Esophagus squamous epithelium (tissue), 5 donors: Measurements from ENCODE around the gene SRGAP1. TPM values are rescaled to one million over a fixed set of nuclear protein-coding genes. Genes with fewer than 3 reads are reported as not detected.

Experiments used
- DNase-seq: peaks from one replicate; lab custom pipeline; 2025; lab: John Stamatoyannopoulos, UW
- H3K27ac ChIP-seq, 4 donors: fragments of 200-600 bp; sonication (generic); one replicate each; pipeline ENCODE4 v1.5.1; 2016 to 2019; ENCODE audit warnings: mild to moderate bottlenecking in 1 of 4
- H3K27me3 ChIP-seq, 4 donors: fragments of 200-600 bp; sonication (generic); 1 replicate in 3 of 4; 2 replicates in 1 of 4; pipeline versions ENCODE4 v1.5.1 to v1.6.0; 2017 to 2021; ENCODE audit warnings: antibody characterized with exemption in 1 of 4
- H3K36me3 ChIP-seq, 3 donors: fragments of 200-600 bp; sonication (generic); one replicate each; pipeline ENCODE4 v1.5.1; 2016 to 2019
- H3K4me1 ChIP-seq, 3 donors: fragments of 200-600 bp; sonication (generic); one replicate each; pipeline ENCODE4 v1.5.1; 2017 to 2019
- H3K4me3 ChIP-seq, 4 donors: fragments of 200-600 bp; sonication (generic); 1 replicate in 3 of 4; 2 replicates in 1 of 4; pipeline ENCODE4 v1.5.1; 2016 to 2019; ENCODE audit warnings: mild to moderate bottlenecking in 2 of 4, moderate library complexity in 1 of 4
- H3K9me3 ChIP-seq, 3 donors: fragments of 200-600 bp; sonication (generic); one replicate each; pipeline ENCODE4 v1.5.1; 2016 to 2019
- CTCF ChIP-seq, 6 experiments: fragments of 450-650 bp in 4 of 6; fragments of 200-600 bp in 2 of 6; sonication (generic) in 2 of 6; IDR thresholded peaks; one replicate each; pipeline ENCODE4 v1.5.1; 2016 to 2019; ENCODE audit warnings: antibody characterized with exemption in 6 of 6, mild to moderate bottlenecking in 4 of 6, moderate library complexity in 4 of 6
- POLR2A ChIP-seq, 4 donors: fragments of 450-650 bp; IDR thresholded peaks; one replicate each; pipeline ENCODE4 v1.6.1; 2017; ENCODE audit warnings: antibody characterized with exemption in 4 of 4, mild to moderate bottlenecking in 4 of 4, moderate library complexity in 3 of 4
- WGBS, 2 donors: methylation state at CpG; one replicate each; pipeline ENCODE4 v1.1.5; 2018; 5-methylcytosine and 5-hydroxymethylcytosine counted together
- intact Hi-C: fragments of 100-400 bp; cut with DNase I; formaldehyde crosslinking; loops from one replicate; pipeline ENCODE4 v1.15.0; 2022
- total RNA-seq, 4 donors: library from RNA; depleted of rRNA; stranded (reverse); fragments of >200 nt; gene quantifications; one replicate each; pipeline ENCODE4 v1.1.0, GENCODE V29; 2016
- donor health status: DM: yes; HTN: yes; CAD: no.

Gene SRGAP1
- total RNA-seq, 4 donors from 2014 or later: 2.0 to 5.3 (median 3.6) TPM

- TF ChIP-seq POLR2A (IDR thresholded peaks at IDR 0.05): no peak
- TF ChIP-seq CTCF (IDR thresholded peaks at IDR 0.05): no peak
- Histone ChIP-seq H3K4me3 (no peak overlapping the region), H3K27ac (no peak overlapping the region), H3K36me3 (peaks cover 0 to 4% (median 0%) of the 10 kb centered on the region in 3 donors), H3K9me3 (no peaks in the 10 kb centered on the region), H3K27me3 (no peaks in the 10 kb centered on the region), H3K4me1 (no peaks in the 10 kb centered on the region)
- intact Hi-C loops: no loop called here
- DNase-seq: no peak
- 62 to 73% methylated on average over 2 of the region's 2 CpGs for WGBS, 2 donors
These were observed 136.8 kb downstream of the SRGAP1 start for GRCh38 chr12:63981343-63981742.

- TF ChIP-seq POLR2A (IDR thresholded peaks at IDR 0.05) (no peak), CTCF (IDR thresholded peaks at IDR 0.05) (no peak)
- WGBS, 2 donors: 62 to 70% methylated on average over 4 of the region's 4 CpGs
- intact Hi-C loops: no loop called here
These were observed 138.2 kb downstream of the SRGAP1 start for GRCh38 chr12:63982604-63983295.

GRCh38 chr12:63985456-63985855 is 141.0 kb downstream of the SRGAP1 start:
- peaks cover 0 to 4% (median 0%) of the 10 kb centered on the region in 3 donors for H3K36me3 ChIP-seq
- H3K4me1 ChIP-seq: no peaks in the 10 kb centered on the region
- H3K27me3 ChIP-seq: no peaks in the 10 kb centered on the region
- H3K27ac ChIP-seq: no peak overlapping the region
- H3K4me3 ChIP-seq: no peak overlapping the region
- intact Hi-C loops: no loop called here
- no peak for TF ChIP-seq POLR2A (IDR thresholded peaks at IDR 0.05)
- no peak for TF ChIP-seq CTCF (IDR thresholded peaks at IDR 0.05)
- DNase-seq: no peak
- no peaks in the 10 kb centered on the region for H3K9me3 ChIP-seq

More at GRCh38 chr12:63982604-63983295, 138.2 kb downstream of the SRGAP1 start:
- H3K27ac ChIP-seq: no peak overlapping the region
- no peaks in the 10 kb centered on the region for H3K4me1 ChIP-seq
- no peaks in the 10 kb centered on the region for H3K27me3 ChIP-seq
- H3K36me3 ChIP-seq: peaks cover 0 to 4% (median 0%) of the 10 kb centered on the region in 3 donors
- no peaks in the 10 kb centered on the region for H3K9me3 ChIP-seq
- no peak overlapping the region for H3K4me3 ChIP-seq
- DNase-seq: no peak

- no peaks in the 10 kb centered on the region for H3K4me1 ChIP-seq
- no peak overlapping the region for H3K4me3 ChIP-seq
- no peaks in the 10 kb centered on the region for H3K27me3 ChIP-seq
- intact Hi-C loops: no loop called here
- H3K9me3 ChIP-seq: no peaks in the 10 kb centered on the region
- 83 to 88% methylated on average over 2 of the region's 2 CpGs for WGBS, 2 donors
- no peak for DNase-seq
- TF ChIP-seq POLR2A (IDR thresholded peaks at IDR 0.05): no peak
- TF ChIP-seq CTCF (IDR thresholded peaks at IDR 0.05): no peak
- no peak overlapping the region for H3K27ac ChIP-seq
- peaks cover 0 to 9% (median 0%) of the 10 kb centered on the region in 3 donors for H3K36me3 ChIP-seq
These were observed 141.4 kb downstream of the SRGAP1 start for GRCh38 chr12:63985945-63986344.

GRCh38 chr12:63989301-63989845 is 144.9 kb downstream of the SRGAP1 start:
- intact Hi-C loops: no loop called here
- Histone ChIP-seq H3K27ac (no peak overlapping the region), H3K4me1 (peaks cover 0 to 17% (median 0%) of the 10 kb centered on the region in 3 donors), H3K4me3 (no peak overlapping the region), H3K27me3 (no peaks in the 10 kb centered on the region), H3K36me3 (peaks cover 0 to 9% (median 0%) of the 10 kb centered on the region in 3 donors), H3K9me3 (no peaks in the 10 kb centered on the region)
- no peak for DNase-seq
- 61 to 65% methylated on average over 2 of the region's 2 CpGs for WGBS, 2 donors
- TF ChIP-seq CTCF (IDR thresholded peaks at IDR 0.05): no peak
- no peak for TF ChIP-seq POLR2A (IDR thresholded peaks at IDR 0.05)
